GM12864 (cell line): ENCODE data around the gene TROAP.
"Not testable (repeated sequence)": the region's sequence is repeated elsewhere in the genome, so short reads cannot be mapped to it uniquely, and the experiment has no call there.

Source experiments
- DNase-seq: peaks from one replicate; pipeline ENCODE4 v3.0.0-alpha.2; 2011; ENCODE audit warnings: low read depth
- H3K4me3 ChIP-seq: 2 replicates; pipeline ENCODE4 v1.5.1; 2011; ENCODE audit warnings: mild to moderate bottlenecking, low read depth, low read length, control low read depth
- CTCF ChIP-seq: IDR thresholded peaks from 2 replicates; pipeline ENCODE4 v1.5.1; 2011; ENCODE audit warnings: low read depth, mild to moderate bottlenecking, moderate library complexity, low read length, control low read depth, inconsistent platforms; ENCODE audit errors: missing control alignments

Gene TROAP

GRCh38 chr12:49309386-49309785 is 13.7 kb upstream of the TROAP start:
- no peak overlapping the region for H3K4me3 ChIP-seq
- no peak for DNase-seq
- no peak for TF ChIP-seq CTCF

- H3K4me3 ChIP-seq, DNase-seq: not testable (repeated sequence)
These were observed 12.5 kb upstream of the TROAP start for GRCh38 chr12:49310451-49311000.

- TF ChIP-seq CTCF: no peak
- H3K4me3 ChIP-seq: no peak overlapping the region
- DNase-seq: no peak
These were observed 8.2 kb upstream of the TROAP start for GRCh38 chr12:49314811-49315210.

GRCh38 chr12:49317118-49317517 is 5.9 kb upstream of the TROAP start:
- not testable (repeated sequence) for H3K4me3 ChIP-seq, DNase-seq

- not testable (repeated sequence) for H3K4me3 ChIP-seq
These were observed 2.5 kb upstream of the TROAP start for GRCh38 chr12:49320411-49321103.

GRCh38 chr12:49322367-49322707 is 718 bp upstream of the TROAP start:
- TF ChIP-seq CTCF: no peak
- no peak for DNase-seq
- H3K4me3 ChIP-seq: peak overlapping the region; percentile 92

More at GRCh38 chr12:49320411-49321103, 2.5 kb upstream of the TROAP start:
- DNase-seq: not testable (repeated sequence)

GRCh38 chr12:49323524-49324097 is 556 bp downstream of the TROAP start:
- peak overlapping the region; percentile 92 for H3K4me3 ChIP-seq
- DNase-seq: no peak
- no peak for TF ChIP-seq CTCF

GRCh38 chr12:49325606-49326005 is 2.6 kb downstream of the TROAP start:
- H3K4me3 ChIP-seq: no peak overlapping the region
- DNase-seq: no peak
- no peak for TF ChIP-seq CTCF
